HepG2 (cell line): ENCODE results near the gene TPM2.

Experiments used
- ARNT2 ChIP-seq: sonication (generic); formaldehyde crosslinking; IDR thresholded peaks from 2 replicates; pipeline ENCODE4 v1.8.0; 2022; ENCODE audit warnings: mild to moderate bottlenecking, low read depth, missing genetic modification reagents, moderate library complexity
- ATF6 ChIP-seq: sonication (generic); formaldehyde crosslinking; conservative IDR thresholded peaks from 2 replicates; pipeline ENCODE4 v1.4.0; 2020; ENCODE audit warnings: missing genetic modification reagents
- CEBPB ChIP-seq: IDR thresholded peaks from 2 replicates; pipeline ENCODE4 v1.6.1; 2011; ENCODE audit warnings: low read depth, low read length, improper control_type of control experiment, borderline replicate concordance
- EP300 ChIP-seq, 3 experiments: sonication (generic) in 1 of 3; formaldehyde crosslinking in 1 of 3; IDR thresholded peaks; 2 replicates each; pipeline versions ENCODE4 v1.5.1 to v1.6.1; 2011 to 2020; ENCODE audit warnings: low read depth in 2 of 3, low read length in 2 of 3, borderline replicate concordance in 1 of 3, improper control_type of control experiment in 1 of 3, mild to moderate bottlenecking in 1 of 3, missing genetic modification reagents in 1 of 3, moderate library complexity in 1 of 3
- HDAC2 ChIP-seq: sonication (generic); formaldehyde crosslinking; IDR thresholded peaks from 2 replicates; pipeline ENCODE4 v1.4.0; 2020; ENCODE audit warnings: missing genetic modification reagents
- LRRFIP1 ChIP-seq: sonication (generic); formaldehyde crosslinking; conservative IDR thresholded peaks from 2 replicates; pipeline ENCODE4 v1.4.0; 2020; ENCODE audit warnings: missing genetic modification reagents
- NR2F2 ChIP-seq: IDR thresholded peaks from 2 replicates; pipeline ENCODE4 v1.6.1; 2012; ENCODE audit warnings: low read depth, inconsistent platforms, borderline replicate concordance
- USF2 ChIP-seq, 2 experiments: sonication (generic) in 1 of 2; formaldehyde crosslinking in 1 of 2; IDR thresholded peaks; 2 replicates each; pipeline versions ENCODE4 v1.5.1 to v1.6.1; 2011 to 2020; ENCODE audit warnings: borderline replicate concordance in 1 of 2, low read depth in 1 of 2, low read length in 1 of 2, mild to moderate bottlenecking in 1 of 2, missing genetic modification reagents in 1 of 2, moderate library complexity in 1 of 2
- ZBTB40 ChIP-seq, 2 experiments: fragments of 450-650 bp in 1 of 2; sonication (generic) in 1 of 2; formaldehyde crosslinking in 1 of 2; IDR thresholded peaks; 2 replicates each; pipeline versions ENCODE4 v1.6.1 to v1.8.0; 2016 to 2022; ENCODE audit warnings: antibody characterized with exemption in 1 of 2, mild to moderate bottlenecking in 1 of 2, missing genetic modification reagents in 1 of 2
- ZFP36 ChIP-seq: fragments of 150-350 bp; IDR thresholded peaks from 2 replicates; pipeline ENCODE4 v1.6.1; 2018; ENCODE audit warnings: borderline replicate concordance, low read length, low read depth; ENCODE audit not compliant: partially characterized antibody
- ZNF549 ChIP-seq: sonication (generic); formaldehyde crosslinking; IDR thresholded peaks from 2 replicates; pipeline ENCODE4 v1.5.0; 2020; ENCODE audit warnings: missing genetic modification reagents

- TF ChIP-seq CEBPB = no peak
- no peak for TF ChIP-seq ARNT2 (CRISPR knock-in tag)
- TF ChIP-seq NR2F2 = no peak
- TF ChIP-seq LRRFIP1 (CRISPR knock-in tag) = no peak
- TF ChIP-seq ATF6 (CRISPR knock-in tag) = no peak
- TF ChIP-seq ZFP36 = no peak
- TF ChIP-seq ZBTB40 (IDR thresholded peaks at IDR 0.05) = no peak
- TF ChIP-seq ZBTB40 (CRISPR knock-in tag; IDR thresholded peaks at IDR 0.05) = no peak
- no peak for TF ChIP-seq ZNF549 (CRISPR knock-in tag)
- no peak for TF ChIP-seq USF2 (IDR thresholded peaks at IDR 0.05; ENCODE audit: low read depth, low read length)
- TF ChIP-seq USF2 (CRISPR knock-in tag; IDR thresholded peaks at IDR 0.05; ENCODE audit: borderline replicate concordance) = no peak
- no peak for TF ChIP-seq EP300 (IDR thresholded peaks at IDR 0.05; ENCODE audit: low read depth in 2 of 2, low read length in 2 of 2)
- TF ChIP-seq EP300 (CRISPR knock-in tag; IDR thresholded peaks at IDR 0.05; ENCODE audit: borderline replicate concordance) = no peak
- no peak for TF ChIP-seq HDAC2 (CRISPR knock-in tag)
These were observed 23.2 kb upstream of the TPM2 start for GRCh38 chr9:35712762-35713400.
